HG03039 (cell line): Measurements from ENCODE around the gene LRRC63.
"Not testable (repeated sequence)": the region's sequence is repeated elsewhere in the genome, so short reads cannot be mapped to it uniquely, and the experiment has no call there.

ENCODE experiments used
- ATAC-seq: cut with Tn5 transposase; IDR thresholded peaks from one replicate; pipeline ENCODE4 v1.9.1; 2021; ENCODE audit warnings: mild to moderate bottlenecking, moderate library complexity; ENCODE audit not compliant: unreplicated experiment

Gene LRRC63

DNA sequence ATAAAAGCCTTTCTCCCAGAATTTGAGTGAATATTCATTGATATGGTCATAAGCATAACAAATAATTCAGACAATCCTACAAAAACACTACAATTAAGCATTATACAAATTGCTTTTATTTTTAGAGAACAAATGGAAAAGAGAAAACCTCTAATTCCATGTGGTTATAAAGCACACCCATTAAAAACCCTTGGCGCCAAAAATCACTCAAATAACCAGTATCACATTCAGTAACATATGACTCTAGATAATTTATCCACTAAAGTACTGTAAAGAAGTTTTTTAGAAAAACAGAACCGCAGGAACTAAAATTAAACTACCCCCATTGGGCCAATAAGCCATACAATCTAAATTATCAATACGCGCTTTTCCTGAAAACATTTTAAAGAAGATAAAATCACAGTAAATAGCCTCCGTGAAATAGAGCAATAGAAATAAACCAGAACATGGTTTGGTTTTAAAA is 30.3 kb upstream of the LRRC63 start:
- no peak for ATAC-seq

DNA sequence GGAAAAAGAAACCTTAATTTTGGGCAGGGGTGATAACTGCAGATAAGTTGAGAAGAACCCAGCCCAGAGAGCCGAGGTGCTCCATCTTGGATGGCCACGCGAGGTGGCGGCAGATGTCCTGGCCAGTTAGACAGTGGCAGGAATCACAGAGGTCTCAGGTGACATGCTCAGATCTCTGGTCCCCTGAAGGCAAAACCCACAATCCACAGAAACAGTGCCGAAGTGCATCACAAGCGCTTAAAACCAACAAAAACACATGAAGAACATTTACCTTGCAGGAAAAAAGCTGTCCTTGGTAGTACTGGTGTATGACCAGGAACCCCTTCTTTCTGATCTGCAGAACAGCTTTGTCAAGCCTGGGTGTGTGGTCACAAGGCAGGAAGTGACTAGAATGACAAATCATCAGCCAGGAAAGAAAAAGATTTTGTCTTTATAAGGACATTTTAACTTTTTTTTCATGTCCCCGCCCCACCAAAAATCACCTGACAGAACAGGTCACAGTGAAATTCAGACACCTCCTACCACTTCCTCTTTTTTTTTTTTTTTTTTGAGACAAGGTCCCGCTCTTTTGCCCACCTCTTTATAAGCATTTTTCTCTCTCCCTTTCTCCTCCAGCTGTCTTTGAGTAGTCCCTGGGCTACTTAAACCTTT is 29.8 kb upstream of the LRRC63 start, which contains the start of gene LCP1:
Gene LCP1 (minus strand): TSS at position 338 of the 651 bp plus-strand sequence. CDS start 22,515 bp downstream, outside the sequence.
- peak; percentile 57 for ATAC-seq

DNA sequence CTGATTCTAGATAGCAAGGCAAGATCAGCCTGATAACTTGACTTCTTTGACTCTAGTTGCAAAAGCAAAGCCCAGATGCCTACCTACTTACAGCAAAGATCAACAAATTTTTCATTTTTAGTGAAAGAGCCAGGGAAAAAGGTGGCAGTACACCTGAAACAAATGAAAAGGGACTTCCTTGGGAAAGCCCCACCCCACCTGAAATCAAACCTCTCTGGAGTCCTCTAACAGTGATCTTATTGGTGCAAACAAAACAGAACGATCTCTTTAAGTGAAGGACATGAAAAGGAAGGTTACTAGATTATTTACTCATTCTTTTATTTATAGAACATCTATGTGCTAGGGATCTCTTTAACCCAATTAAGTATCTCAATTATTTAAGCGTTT is 29.2 kb upstream of the LRRC63 start:
- ATAC-seq: no peak

DNA sequence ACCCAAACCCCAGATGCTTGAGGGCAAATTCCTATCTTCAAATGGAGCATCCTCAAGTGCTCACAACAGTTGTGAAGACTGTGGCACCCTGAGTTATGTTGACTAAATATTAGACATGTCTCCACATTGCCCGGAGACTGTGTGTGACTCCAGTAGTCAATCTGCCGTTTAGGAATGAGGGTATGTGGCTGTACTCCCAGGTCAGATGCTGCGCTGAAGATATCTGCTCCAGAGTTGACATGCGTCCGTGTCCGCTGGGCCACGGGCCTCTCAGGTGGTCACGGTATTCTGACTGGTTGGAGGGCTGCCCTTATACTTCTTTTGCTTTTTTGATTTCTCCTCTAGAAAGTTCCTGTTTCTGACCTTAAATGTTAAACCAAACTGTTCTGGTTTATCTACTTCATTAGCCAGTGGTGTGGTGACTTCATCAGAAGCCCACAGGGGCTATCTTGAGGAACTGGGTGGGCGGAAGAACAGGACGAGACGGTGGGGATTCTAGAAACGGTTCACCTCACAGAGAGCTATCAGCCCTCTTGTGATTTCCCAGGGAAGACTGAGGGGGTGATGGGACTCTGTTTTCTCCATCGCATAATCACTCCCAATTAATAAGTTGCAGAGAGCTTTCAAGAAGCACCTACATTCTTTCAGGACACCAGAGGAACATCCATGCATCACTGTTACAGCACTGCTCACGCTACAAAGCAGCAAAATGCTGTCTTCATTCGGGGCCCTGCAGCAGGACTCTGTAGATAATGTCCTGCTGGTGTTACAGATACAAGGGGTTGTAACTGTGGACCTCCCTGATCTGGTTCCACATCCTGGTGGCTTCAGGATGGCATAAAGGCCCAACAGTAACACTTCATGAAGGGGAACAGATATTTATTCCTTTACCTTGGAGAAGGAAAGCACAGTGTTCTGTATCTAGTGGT is 28.4 kb upstream of the LRRC63 start:
- ATAC-seq: no peak

DNA sequence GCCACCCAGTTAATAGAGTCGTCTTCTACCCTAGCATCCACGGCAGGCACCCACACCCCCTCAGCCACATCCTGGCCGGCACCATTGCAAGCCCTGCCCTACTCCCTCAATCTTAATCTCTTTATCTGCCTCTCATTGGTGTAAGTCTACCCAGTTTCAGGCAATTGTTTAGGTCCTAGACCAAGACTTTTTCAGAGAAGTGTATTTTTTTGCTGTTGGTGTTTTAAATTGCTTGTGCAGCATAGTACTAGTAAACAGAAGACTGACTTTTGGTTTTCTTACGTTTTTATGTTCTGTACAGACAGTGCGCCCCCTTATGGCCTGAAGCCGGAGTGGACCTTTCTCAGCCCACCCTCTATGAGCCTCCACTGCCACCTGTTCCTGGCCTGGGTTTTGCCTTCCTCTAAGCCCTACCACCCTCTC is 27.4 kb upstream of the LRRC63 start:
- ATAC-seq: peak; percentile 34

DNA sequence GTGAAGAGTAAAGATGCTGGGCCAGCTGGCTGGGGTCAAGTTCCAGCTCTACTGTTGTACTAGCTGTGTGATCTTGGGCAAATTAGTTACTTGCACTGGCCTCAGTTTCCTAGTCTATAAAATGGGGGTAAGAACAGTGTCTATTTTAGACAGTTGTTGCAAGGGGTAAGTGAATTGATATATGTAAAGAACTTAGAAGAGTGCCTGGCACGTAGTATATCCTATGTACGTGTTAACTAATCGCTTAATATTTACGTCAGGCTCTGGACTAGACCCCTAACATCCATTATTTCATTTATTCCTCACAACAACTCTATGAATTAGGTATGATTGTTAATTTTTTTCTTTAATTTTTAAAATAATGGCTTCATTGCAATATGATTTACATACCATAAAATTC is 26.1 kb upstream of the LRRC63 start:
- ATAC-seq: no peak

DNA sequence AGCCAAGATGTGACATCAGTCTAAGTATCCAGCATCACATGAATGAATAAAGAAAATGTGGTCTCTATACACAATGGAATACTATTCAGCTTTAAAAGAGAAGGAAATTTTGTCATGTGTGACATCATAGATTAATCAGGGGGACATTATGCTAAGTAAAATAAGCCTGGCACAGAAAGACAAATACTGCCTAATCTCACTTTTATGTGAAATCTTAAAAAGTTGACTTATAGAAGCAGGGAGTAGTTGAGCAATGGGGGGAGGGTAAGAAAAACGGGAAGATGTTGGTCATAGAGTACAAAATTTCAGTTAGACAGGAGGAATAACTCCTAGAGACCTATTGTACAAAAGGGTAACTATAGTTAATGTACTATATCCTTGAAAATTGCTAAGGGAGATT is 19.3 kb upstream of the LRRC63 start:
- ATAC-seq: no peak

DNA sequence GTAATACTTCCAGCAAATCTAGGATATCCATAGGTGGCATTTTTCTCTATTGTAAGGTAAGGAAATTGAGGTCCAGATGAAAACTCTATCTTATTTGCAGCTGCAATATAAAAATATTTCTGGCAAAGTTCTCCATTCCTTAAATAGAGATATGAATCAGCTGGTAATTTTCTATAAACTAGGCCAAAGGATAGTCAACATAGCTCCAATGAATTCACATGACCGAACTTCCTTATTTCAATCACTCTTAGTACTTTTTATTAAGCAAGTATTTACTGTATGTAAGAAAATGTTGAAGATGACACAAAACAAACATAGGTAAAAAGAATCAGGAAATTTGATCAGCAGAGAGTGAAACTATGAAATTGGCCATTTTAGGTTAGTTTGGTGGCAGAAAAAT is 16.7 kb upstream of the LRRC63 start:
- ATAC-seq: no peak

DNA sequence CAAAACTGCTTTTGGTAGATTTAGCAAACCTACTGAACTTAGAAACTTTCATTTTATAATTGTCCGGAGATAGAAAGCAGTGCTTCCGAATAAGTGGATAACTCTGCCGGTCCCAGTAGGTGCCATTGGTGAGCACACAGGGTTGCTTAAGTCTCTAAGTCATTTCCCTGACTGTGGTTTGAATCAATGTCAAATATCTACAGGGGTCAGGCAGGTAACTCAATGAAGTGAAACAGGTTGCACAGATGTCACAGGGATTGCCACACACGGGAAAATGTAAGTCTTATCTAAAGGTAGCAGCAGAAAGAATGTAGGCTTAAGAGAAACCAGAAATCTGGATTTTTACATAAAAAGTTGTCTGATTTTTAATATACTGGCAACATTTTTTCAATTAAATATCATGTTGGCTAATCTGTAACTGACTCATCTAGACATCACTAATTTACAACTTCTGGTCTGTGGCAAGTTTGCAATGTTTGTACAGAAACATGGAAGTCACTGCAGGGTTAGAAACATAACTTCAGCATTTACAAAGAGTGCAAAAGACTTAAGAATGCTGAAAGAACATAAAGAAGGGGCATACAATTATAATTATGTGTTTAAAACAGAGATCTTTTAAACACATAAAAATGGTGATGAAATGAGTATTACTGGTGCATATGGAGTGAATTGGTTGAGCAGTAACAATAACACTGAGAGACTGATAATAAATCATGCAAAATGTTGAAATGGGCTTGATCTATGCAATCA is 14.3 kb upstream of the LRRC63 start:
- no peak for ATAC-seq

DNA sequence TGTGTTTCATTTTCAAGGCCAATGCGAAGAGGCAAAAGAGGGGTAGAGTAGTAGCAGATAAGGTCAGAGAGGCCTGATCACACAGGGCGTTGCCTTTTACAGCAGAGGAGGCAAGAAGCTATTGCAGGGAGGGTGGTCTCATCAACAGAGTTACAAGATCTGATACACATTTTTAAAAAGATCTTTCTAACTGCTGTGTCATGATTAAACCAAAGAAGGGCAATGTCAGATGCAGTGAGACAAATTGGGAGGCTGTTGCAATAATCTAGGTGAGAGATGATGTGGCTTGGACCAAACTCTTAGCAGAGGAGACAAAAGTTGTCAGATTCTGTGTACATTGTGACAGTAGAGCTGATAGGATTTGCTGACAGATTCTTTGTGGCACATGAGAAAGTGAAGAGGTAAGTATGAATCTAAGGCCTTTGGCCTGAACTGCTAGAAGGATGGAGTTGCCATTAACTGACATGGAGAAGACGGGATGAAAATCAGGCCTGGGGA is 13.0 kb upstream of the LRRC63 start:
- ATAC-seq: no peak

DNA sequence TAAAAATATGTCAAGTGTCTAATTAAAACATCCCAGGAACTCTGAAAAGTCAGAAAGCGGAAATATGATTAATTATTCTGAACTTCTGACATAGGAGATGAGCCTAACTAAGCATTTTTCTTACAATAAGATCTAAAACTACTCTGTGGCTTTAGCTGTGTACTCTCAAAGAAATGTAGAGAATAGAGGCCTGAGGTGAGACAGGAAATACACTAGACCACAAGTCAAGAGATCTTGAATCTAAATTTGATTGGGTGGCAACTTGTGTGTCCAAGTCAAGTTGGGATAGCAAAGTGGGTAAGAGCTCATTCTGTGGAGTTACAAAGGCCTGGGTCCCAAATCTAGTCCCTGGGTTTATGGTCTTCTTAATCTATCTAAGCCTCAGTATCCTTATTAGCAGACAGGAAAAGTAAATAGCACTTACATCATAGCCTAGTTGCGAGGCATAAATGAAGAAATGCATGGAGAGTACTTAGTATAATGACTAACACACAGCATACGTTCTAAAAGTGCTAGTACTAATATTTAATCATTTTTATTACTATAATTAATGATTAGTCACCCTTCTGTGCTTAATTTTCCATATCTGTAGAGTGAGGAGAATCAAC is 9.4 kb upstream of the LRRC63 start:
- ATAC-seq: no peak

DNA sequence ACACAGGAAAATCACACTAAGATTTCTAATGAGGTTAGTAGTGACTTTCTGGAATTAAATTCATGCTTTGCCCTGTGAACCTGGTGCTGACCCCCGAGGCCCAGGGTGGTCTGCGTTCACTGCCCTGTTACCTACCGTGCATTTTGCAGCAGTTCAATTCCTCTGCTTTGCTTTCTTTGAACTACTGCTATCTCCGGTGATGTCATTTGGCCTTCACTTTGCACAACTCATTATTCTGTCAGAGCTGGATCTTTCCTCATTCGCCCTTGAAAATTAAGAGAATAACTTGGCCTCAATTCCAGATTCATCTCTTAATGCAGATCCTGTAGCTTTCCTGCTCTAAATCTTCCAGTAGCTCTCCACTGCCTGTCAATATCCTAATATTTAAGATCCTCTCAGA is 8.8 kb upstream of the LRRC63 start:
- ATAC-seq: no peak

DNA sequence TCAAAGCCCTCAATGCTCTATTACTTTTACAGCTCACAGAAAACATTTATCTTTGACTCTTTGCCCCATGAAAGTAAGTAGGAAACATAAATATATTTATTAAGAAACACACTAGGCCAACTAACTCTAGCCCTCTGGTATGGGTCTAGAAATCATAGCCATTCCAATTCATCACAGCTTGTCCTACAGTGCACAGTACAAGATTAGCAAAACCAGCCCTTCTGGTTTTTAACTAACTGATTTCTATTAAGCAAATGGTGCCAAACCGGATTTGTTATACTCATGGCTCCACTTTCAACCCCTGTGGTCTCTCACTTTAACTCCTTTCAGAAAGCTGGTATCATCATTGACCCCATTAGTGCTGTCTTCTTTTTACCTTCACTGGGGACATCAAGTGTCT is 5.6 kb upstream of the LRRC63 start:
- no peak for ATAC-seq

DNA sequence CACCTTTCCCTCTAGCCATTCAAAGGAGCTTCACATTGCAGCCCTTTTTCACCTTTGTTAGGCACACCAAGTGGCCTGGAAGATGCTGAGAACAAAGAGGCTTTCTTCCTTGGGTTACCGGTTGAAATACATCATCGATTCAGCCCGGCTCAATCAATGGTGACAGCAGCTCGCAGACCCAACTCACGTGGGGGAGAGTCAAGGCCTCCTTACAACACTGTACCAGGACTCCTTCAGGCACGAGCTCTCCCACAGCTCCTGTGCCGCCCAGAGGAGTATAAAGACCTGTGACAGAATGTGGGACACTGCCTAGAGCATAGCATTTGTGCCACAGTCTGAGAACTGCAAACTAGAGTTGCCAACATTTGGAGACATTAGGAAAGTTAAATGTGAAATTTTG is 3.9 kb upstream of the LRRC63 start:
- ATAC-seq: no peak

DNA sequence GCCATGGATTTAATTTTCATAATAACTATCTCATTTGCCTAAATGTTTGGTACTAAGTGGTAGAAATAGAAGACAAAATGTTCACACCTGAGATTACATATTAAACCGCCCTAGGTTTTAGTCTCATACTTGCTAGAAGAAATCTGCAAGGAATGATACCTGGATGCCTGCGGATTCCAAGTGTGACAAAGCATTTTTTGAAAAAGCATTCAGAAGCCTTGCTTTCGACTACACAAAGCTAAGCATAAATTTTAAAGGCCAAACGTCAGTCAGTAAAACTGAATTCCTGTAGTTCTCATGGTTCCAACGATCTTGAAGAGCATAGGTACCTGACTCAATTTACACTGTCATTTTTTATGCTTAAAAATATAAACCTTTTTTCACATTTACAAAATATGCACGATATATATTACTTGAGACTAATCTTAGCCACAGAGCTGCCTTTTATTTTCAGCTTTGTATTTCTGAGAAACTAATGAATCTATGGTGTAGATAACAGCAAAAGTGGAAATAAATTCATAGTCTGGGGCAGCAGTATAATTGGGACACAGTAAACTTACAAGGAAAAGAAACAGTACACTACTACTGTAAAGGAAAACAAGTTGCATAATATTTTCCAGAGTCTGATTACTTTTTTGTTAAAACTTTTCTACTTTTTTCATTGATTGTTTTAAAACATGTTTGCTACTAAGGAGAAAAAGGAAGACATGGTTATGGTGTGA is 1.2 kb upstream of the LRRC63 start:
- no peak for ATAC-seq

DNA sequence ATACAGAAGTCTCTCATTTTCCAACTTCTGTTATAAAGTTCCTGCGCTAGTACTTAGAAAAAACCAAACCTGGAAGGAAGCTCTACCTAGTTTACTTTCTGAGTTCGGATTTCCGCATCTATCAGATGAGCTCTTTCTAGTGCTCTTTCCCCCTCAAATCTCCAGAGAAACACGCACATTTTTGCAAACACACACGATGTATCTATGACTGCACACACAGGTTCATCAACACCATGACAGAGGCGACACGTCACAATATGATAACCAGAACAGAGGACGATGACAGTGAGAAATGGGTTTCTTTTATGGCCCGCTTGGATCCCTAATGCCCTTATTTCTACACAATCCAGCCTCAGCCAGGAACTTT is 629 bp upstream of the LRRC63 start:
- peak; percentile 18 for ATAC-seq

DNA sequence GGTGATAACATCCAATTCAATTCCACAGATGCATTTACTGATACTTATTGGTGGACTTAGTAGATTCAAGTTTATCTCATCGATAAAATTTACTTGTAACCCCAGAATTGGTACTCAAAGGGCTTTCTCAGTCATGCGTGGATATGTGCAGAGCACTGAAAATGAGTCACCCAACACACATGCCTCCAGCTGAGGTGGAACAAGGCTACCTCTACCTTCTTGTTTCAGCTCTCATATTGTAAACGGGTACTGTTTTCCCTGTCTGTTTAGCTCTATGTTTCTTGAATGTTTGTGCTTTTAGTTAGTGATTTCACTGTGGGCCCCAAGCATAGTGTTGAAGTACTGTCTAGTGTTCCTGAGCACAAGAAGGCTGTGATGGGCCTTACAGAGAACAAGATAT is 1.5 kb downstream of the LRRC63 start:
- no peak for ATAC-seq

DNA sequence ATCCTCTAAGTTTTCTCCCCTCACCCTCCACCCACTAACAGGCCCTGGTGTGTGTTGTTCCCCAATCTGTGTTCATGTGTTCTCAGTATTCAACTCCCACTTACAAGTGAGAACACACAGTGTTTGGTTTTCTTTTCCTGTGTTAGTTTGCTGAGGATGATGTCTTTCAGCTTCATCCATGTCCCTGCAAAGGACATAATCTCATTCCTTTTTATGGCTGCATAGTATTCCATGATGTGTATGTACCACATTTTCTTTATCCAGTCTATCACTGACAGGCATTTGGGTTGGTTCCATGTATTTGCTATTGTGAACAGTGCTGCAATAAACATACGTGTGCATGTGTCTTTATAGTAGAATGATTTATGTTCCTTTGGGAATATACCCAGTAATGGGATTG is 3.0 kb downstream of the LRRC63 start:
- not testable (repeated sequence) for ATAC-seq

DNA sequence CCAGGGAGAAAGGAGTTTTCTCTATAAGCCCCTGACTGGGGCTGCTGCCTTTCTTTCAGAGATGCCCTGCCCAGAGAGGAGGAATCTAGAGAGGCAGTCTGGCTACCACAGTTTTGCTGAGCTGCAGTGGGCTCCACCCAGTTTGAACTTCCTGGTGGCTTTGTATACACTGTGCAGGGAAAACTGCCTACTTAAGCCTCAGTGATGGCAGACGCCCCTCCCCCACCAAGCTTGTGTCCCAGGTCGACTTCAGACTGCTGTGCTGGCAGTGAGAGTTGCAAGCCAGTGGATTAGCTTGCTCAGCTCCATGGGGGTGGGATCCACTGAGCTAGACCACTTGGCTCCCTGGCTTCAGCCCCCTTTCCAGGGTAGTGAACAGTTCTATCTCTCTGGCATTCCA is 8.5 kb downstream of the LRRC63 start:
- not testable (repeated sequence) for ATAC-seq

DNA sequence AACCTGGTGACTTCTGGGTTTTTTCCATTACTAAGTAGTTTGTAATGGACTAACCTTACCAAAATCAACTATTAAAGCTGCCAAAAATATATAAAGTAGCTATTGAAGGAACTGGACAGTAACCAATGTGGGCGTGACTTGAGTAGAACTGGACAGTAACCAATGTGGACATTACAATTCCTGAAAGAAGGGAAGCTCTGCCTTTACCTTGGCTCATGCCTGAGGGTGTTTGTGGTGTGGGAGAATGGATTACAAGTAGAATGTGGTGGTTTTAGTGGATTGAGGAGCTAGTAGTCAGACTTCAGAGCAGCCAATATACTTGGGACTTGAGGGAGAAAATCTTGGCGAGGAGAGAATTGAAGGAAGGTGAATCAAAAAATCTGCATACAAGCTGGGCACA is 17.5 kb downstream of the LRRC63 start:
- no peak for ATAC-seq
